Mesodermal cell (in vitro differentiated cells): Measurements from ENCODE around the gene ZNF516.

Source experiments
- H3K27ac ChIP-seq: 2 replicates; pipeline ENCODE4 v1.7.0; 2013; ENCODE audit warnings: mild to moderate bottlenecking, low read depth, low read length, moderate library complexity; ENCODE audit not compliant: severe bottlenecking
- H3K36me3 ChIP-seq: 2 replicates; pipeline ENCODE4 v1.7.1; 2013; ENCODE audit warnings: mild to moderate bottlenecking, low read length, moderate library complexity; ENCODE audit not compliant: control insufficient read depth, insufficient read depth
- H3K4me1 ChIP-seq: one replicate; pipeline ENCODE4 v1.7.1; 2013; ENCODE audit warnings: mild to moderate bottlenecking, low read length; ENCODE audit not compliant: insufficient read depth, control insufficient read depth, poor library complexity, severe bottlenecking
- H3K4me3 ChIP-seq: 2 replicates; pipeline ENCODE4 v1.7.0; 2013; ENCODE audit warnings: low read length, control low read depth, mild to moderate bottlenecking; ENCODE audit not compliant: insufficient read depth, poor library complexity, severe bottlenecking; ENCODE audit errors: extremely low read depth
- H3K9me3 ChIP-seq: 2 replicates; pipeline ENCODE4 v1.7.1; 2013; ENCODE audit warnings: mild to moderate bottlenecking, low read length, moderate library complexity; ENCODE audit not compliant: control insufficient read depth
- WGBS, 2 experiments: methylation state at CpG; one replicate each; pipeline ENCODE4 v1.1.5; 2013; ENCODE audit warnings: missing lambda C conversion rate in 2 of 2; ENCODE audit not compliant: insufficient coverage in 2 of 2; 5-methylcytosine and 5-hydroxymethylcytosine counted together

The ZNF516 gene

DNA sequence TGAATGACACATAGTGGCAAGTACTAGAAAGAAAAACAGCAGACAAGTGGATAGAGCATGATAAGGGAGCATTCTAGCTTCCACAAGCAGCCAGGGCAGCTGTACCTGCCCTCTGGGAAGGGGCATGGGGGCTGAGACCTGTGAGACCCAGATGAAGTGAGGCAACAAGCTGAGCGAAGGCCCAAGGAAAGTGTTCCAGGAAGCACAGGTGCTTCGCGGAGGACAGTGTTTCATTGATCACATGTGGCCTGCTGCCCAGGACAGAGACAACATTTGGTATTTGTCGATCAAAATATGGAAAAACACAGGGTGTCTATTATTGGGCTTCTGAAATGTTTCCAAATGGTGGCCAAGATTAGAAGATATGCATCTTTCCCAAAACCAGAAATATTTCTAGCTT is 149.1 kb downstream of the ZNF516 start:
- no peaks in the 10 kb centered on the region for H3K36me3 ChIP-seq
- H3K4me3 ChIP-seq: no peak overlapping the region
- WGBS, 2 experiments: 83 to 97% methylated on average over 3 to 4 of the region's 4 CpGs
- no peaks in the 10 kb centered on the region for H3K4me1 ChIP-seq
- no peaks in the 10 kb centered on the region for H3K9me3 ChIP-seq
- H3K27ac ChIP-seq: no peak overlapping the region

DNA sequence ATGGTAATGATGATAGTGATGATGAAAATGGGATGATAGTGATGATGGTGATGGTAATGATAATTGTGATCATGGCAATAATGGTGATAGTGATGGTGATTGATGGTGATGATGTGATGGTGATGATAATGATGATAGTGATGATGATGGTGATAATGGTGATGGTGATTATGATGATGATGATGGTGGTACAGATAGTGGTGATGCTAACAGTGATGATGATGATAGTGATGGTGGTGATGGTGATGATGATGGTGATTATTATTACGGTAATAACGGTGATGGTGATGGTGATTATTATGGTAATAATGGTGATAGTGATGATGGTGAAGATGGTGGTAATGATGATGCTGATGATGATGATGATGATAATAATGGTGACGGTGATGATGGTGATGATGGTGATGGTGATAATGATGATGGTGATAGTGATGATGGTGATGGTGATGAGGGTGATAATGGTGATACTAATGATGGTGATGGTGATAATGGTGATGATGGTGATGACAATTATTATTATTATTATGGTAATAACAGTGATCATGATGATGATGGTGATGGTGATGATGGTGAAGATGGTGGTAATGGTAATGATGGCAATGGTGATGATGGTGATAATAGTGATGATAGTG is 151.0 kb downstream of the ZNF516 start:
- Histone ChIP-seq H3K9me3 (no peaks in the 10 kb centered on the region), H3K4me3 (no peak overlapping the region), H3K36me3 (no peaks in the 10 kb centered on the region), H3K27ac (no peak overlapping the region), H3K4me1 (no peaks in the 10 kb centered on the region)
- WGBS, 2 experiments: 94 to 98% methylated on average over 3 of the region's 3 CpGs

- Histone ChIP-seq H3K4me3 (no peak overlapping the region), H3K9me3 (no peaks in the 10 kb centered on the region), H3K4me1 (no peaks in the 10 kb centered on the region), H3K36me3 (no peaks in the 10 kb centered on the region), H3K27ac (no peak overlapping the region)
- 83 to 100% methylated on average over 1 to 2 of the region's 2 CpGs for WGBS, 2 experiments
Measured at GRCh38 chr18:76340410-76340809, 154.6 kb downstream of the ZNF516 start.

- Histone ChIP-seq H3K36me3 (no peaks in the 10 kb centered on the region), H3K27ac (no peak overlapping the region), H3K4me1 (no peaks in the 10 kb centered on the region), H3K4me3 (no peak overlapping the region), H3K9me3 (no peaks in the 10 kb centered on the region)
- 90 to 100% methylated on average over 1 to 2 of the region's 2 CpGs for WGBS, 2 experiments
Measured at GRCh38 chr18:76339246-76339620, 155.8 kb downstream of the ZNF516 start.

DNA sequence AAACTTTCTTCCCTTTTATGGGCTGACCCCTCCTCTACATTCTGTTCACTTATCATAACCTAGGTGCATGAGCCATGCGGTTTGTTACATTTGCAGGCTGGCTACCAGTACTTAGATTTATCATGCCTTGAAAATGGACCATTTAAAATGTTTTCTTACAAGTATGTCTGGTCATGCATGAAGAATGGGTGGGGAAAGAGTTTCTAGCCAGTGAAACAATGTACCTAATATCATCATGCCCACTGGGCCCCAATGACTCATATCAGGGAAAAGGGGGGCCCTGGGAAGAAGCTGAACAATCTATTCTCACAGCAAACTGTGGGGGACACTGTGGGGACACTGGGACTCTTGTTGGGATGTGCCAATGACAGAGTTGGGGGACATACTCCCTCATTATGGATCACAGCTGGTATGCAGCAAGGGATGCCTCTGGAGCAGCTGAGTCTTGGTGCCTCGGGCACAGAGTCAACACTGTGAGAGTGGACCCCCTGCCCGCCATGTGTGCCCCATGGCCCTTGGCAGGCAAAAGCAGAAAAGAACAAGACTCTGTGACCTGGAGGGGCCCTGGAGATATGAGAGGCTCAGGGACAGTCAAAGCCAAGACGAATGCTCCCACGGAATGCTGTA is 156.3 kb downstream of the ZNF516 start:
- 80 to 90% methylated on average over 3 to 5 of the region's 5 CpGs for WGBS, 2 experiments
- no peaks in the 10 kb centered on the region for H3K9me3 ChIP-seq
- H3K4me3 ChIP-seq: no peak overlapping the region
- no peaks in the 10 kb centered on the region for H3K4me1 ChIP-seq
- H3K36me3 ChIP-seq: no peaks in the 10 kb centered on the region
- no peak overlapping the region for H3K27ac ChIP-seq

DNA sequence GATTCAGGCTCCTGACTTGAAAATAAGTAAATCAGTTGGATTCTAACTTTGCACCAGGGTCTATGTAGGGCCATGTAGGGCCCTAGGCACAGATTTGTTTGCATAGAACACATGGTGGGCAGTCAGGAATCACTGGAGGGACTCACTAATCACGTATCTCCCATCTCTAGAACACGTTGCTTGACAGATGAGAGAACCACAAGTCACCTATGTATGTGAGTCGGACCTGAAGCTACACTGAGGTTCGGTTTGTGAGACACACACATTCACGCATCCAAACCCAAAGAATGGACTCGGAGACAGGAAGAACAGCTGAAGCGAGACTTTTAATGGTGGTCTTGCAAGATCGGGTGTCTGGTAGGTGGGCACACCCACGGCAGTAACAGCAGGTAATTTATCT is 157.0 kb downstream of the ZNF516 start:
- Histone ChIP-seq H3K36me3 (no peaks in the 10 kb centered on the region), H3K9me3 (no peaks in the 10 kb centered on the region), H3K4me1 (no peaks in the 10 kb centered on the region), H3K4me3 (no peak overlapping the region), H3K27ac (no peak overlapping the region)
- WGBS, 2 experiments: 87 to 96% methylated on average over 5 to 8 of the region's 9 CpGs

DNA sequence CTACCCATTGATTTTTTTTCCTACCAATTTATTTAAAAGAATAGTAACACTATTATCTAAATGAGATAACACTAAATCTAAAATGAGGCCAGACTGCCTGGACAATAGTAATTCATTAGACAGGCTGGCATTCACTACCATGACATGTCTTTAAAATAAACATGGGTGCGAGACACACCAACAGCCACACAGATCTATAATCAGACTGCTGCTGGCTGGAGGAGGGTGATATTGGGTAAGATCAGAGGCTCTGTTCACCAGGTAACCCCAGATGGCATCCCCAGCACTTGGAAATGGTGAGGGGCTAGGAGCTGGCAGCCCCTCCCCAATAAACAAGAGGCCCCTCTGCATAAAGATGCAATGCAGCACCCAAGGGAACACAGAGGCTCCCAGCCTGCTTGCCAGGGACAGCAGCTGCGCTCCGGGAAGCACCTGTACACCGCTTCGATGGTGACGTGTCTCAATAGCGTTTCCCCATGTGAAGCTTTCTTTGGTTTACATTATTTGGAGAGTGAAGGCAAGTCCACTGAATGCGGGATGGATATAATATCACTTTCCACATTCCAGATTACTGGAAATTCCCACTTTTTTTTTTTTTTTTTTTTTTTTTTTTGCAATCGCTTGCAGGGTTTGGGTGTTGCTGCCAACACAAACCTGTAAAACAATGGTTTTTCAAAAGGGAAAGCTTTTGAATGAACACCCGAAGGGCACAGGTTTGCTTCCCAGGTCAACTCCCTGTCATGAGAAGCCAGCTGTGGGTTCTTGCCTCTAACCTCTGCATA is 159.0 kb downstream of the ZNF516 start:
- Histone ChIP-seq H3K9me3 (no peaks in the 10 kb centered on the region), H3K4me1 (no peaks in the 10 kb centered on the region), H3K36me3 (no peaks in the 10 kb centered on the region), H3K4me3 (no peak overlapping the region), H3K27ac (no peak overlapping the region)
- 98 to 100% methylated on average over 5 to 6 of the region's 10 CpGs for WGBS, 2 experiments

GRCh38 chr18:76328140-76328539 is 166.9 kb downstream of the ZNF516 start:
- Histone ChIP-seq H3K4me1 (no peaks in the 10 kb centered on the region), H3K27ac (no peak overlapping the region), H3K9me3 (no peaks in the 10 kb centered on the region), H3K36me3 (no peaks in the 10 kb centered on the region), H3K4me3 (no peak overlapping the region)
- 79 to 91% methylated on average over 2 to 4 of the region's 4 CpGs for WGBS, 2 experiments

GRCh38 chr18:76323891-76324290 is 171.2 kb downstream of the ZNF516 start:
- Histone ChIP-seq H3K36me3 (no peaks in the 10 kb centered on the region), H3K4me1 (peaks cover 3% of the 10 kb centered on the region), H3K9me3 (no peaks in the 10 kb centered on the region), H3K4me3 (no peak overlapping the region), H3K27ac (no peak overlapping the region)
- WGBS, 2 experiments: 90 to 93% methylated on average over 5 of the region's 7 CpGs

GRCh38 chr18:76322686-76323085 is 172.4 kb downstream of the ZNF516 start:
- 91% methylated on average over 5 to 7 of the region's 7 CpGs for WGBS, 2 experiments
- H3K4me1 ChIP-seq: peaks cover 3% of the 10 kb centered on the region
- no peaks in the 10 kb centered on the region for H3K36me3 ChIP-seq
- no peak overlapping the region for H3K4me3 ChIP-seq
- no peak overlapping the region for H3K27ac ChIP-seq
- no peaks in the 10 kb centered on the region for H3K9me3 ChIP-seq

DNA sequence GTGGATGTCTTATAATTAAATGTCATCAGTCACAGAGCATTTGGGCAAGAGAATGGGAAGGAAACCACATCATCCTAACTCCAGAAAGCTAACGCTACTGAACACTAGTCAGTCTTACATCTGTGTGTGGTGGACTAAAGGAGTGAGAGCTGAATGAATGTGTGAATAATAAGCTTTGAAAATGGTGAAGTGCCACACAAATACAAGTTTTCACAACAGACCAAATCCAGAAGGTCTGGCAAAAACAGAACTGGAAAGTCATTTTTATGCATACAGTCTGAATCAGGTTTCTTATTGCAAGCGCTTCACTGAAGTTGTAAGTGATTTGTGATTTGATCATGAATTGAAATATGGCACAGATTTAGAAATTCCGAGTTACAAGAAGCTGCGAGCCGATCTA is 175.7 kb downstream of the ZNF516 start:
- H3K9me3 ChIP-seq: no peaks in the 10 kb centered on the region
- H3K4me1 ChIP-seq: peaks cover 3% of the 10 kb centered on the region
- no peak overlapping the region for H3K27ac ChIP-seq
- no peaks in the 10 kb centered on the region for H3K36me3 ChIP-seq
- H3K4me3 ChIP-seq: no peak overlapping the region
- 100% methylated on average over 1 of the region's 5 CpGs; no CpG with 5 or more reads in 1 of the 2 experiments for WGBS, 2 experiments
